GM12878 (cell line): ENCODE data around the gene CYYR1. TPM values are rescaled to one million over a fixed set of nuclear protein-coding genes. Genes with fewer than 3 reads are reported as not detected.
"Not testable (repeated sequence)": the region's sequence is repeated elsewhere in the genome, so short reads cannot be mapped to it uniquely, and the experiment has no call there.

ENCODE experiments used
- ATAC-seq: fragments of 200-7000 bp; cut with Tn5 transposase; 3 replicates; pipeline ENCODE4 v1.9.1; 2020; ENCODE audit warnings: mild to moderate bottlenecking, moderate library complexity
- BruUV-seq: library from RNA; stranded (reverse); fragments of 400-500 nt; replicated peaks from 2 replicates; lab custom pipeline; 2021; lab: Mats Ljungman, UMichigan
- CTCF ChIA-PET: fragments of 300-600 bp; sonication (Branson Sonifier 250); formaldehyde crosslinking; extraction: SDS; loops from one replicate; lab custom pipeline; 2021; ENCODE audit warnings: inconsistent platforms; lab: Yijun Ruan, JAX
- POLR2A ChIA-PET: fragments of 350-600 bp; formaldehyde crosslinking; extraction: SDS; loops from one replicate; lab custom pipeline; 2021; ENCODE audit warnings: inconsistent platforms; lab: Charles Lee
- RAD21 ChIA-PET: fragments of 300-600 bp; sonication (Branson Sonifier 250); formaldehyde crosslinking; loops from one replicate; lab custom pipeline; 2023; ENCODE audit warnings: antibody characterized with exemption; ENCODE audit not compliant: unreplicated experiment; lab: Charles Lee
- SMC1A ChIA-PET: fragments of 300-600 bp; sonication (Branson Sonifier 250); formaldehyde crosslinking; loops from one replicate; lab custom pipeline; 2023; ENCODE audit not compliant: unreplicated experiment, uncharacterized antibody; lab: Charles Lee
- DNase-seq: peaks from one replicate; pipeline ENCODE4 v3.0.0-alpha.2; 2011; ENCODE audit warnings: low read depth, low spot score
- FAIRE-seq: peaks from 3 replicates; lab custom pipeline; 2011; peaks lifted over from hg19 to GRCh38; lab: Jason Lieb, UNC
- H2AFZ ChIP-seq: 2 replicates; pipeline ENCODE4 v1.6.0; 2011; ENCODE audit warnings: low read depth, low read length, control low read depth; ENCODE audit not compliant: control insufficient read depth
- H3K27ac ChIP-seq: 2 replicates; pipeline ENCODE4 v1.5.1; 2011; ENCODE audit warnings: control low read depth; ENCODE audit not compliant: control insufficient read depth, insufficient read depth
- H3K27me3 ChIP-seq, 2 experiments: replicated peaks in 1 of 2; 2 replicates each; pipeline versions ENCODE4 v1.6.0 to v1.6.1; 2011; ENCODE audit warnings: low read length in 1 of 2; ENCODE audit not compliant: control insufficient read depth in 2 of 2, insufficient read depth in 2 of 2
- H3K36me3 ChIP-seq, 2 experiments: 2 replicates each; pipeline ENCODE4 v1.5.1; 2011; ENCODE audit warnings: low read length in 1 of 2; ENCODE audit not compliant: control insufficient read depth in 2 of 2, insufficient read depth in 2 of 2
- H3K4me1 ChIP-seq: 2 replicates; pipeline ENCODE4 v1.6.1; 2011; ENCODE audit warnings: mild to moderate bottlenecking, low read length, moderate library complexity, mixed read lengths; ENCODE audit not compliant: control insufficient read depth, insufficient read depth
- H3K4me2 ChIP-seq: 2 replicates; pipeline ENCODE4 v1.6.0; 2011; ENCODE audit warnings: control low read depth; ENCODE audit not compliant: control insufficient read depth, insufficient read depth
- H3K4me3 ChIP-seq: fragments of 200-600 bp; sonication (generic); 2 replicates; pipeline ENCODE4 v1.5.1; 2016
- H3K79me2 ChIP-seq: 2 replicates; pipeline ENCODE4 v1.6.0; 2011; ENCODE audit warnings: low read length; ENCODE audit not compliant: control insufficient read depth, insufficient read depth
- H3K9ac ChIP-seq: 2 replicates; pipeline ENCODE4 v1.8.0; 2011; ENCODE audit warnings: low read length, control low read depth, mixed read lengths; ENCODE audit not compliant: control insufficient read depth, insufficient read depth
- H3K9me3 ChIP-seq: replicated peaks from 3 replicates; pipeline ENCODE4 v1.5.1; 2011; ENCODE audit warnings: mild to moderate bottlenecking, low read length; ENCODE audit not compliant: control insufficient read depth, insufficient read depth
- H4K20me1 ChIP-seq: 2 replicates; pipeline ENCODE4 v1.6.0; 2011; ENCODE audit not compliant: control insufficient read depth, insufficient read depth
- BCL3 ChIP-seq: IDR thresholded peaks from 2 replicates; pipeline ENCODE4 v1.6.1; 2011; ENCODE audit warnings: borderline replicate concordance, low read depth, mild to moderate bottlenecking, moderate library complexity, low read length; ENCODE audit not compliant: insufficient read depth, poor library complexity, severe bottlenecking
- BRCA1 ChIP-seq: IDR thresholded peaks from 2 replicates; pipeline ENCODE4 v1.6.1; 2011; ENCODE audit warnings: low read depth, low read length, improper control_type of control experiment
- IKZF2 ChIP-seq, 2 experiments: fragments of 450-650 bp; IDR thresholded peaks; 2 replicates each; pipeline ENCODE4 v1.6.1; 2017; ENCODE audit warnings: mild to moderate bottlenecking in 2 of 2, moderate library complexity in 2 of 2
- NKRF ChIP-seq: fragments of 450-650 bp; conservative IDR thresholded peaks from 2 replicates; pipeline ENCODE4 v1.6.1; 2017; ENCODE audit warnings: mild to moderate bottlenecking, moderate library complexity
- NRF1 ChIP-seq: conservative IDR thresholded peaks from 2 replicates; pipeline ENCODE4 v1.6.1; 2011; ENCODE audit warnings: mild to moderate bottlenecking, low read depth, low read length, improper control_type of control experiment
- POLR2AphosphoS5 ChIP-seq: IDR thresholded peaks from 2 replicates; pipeline ENCODE4 v1.6.1; 2011; ENCODE audit warnings: mild to moderate bottlenecking, low read length, inconsistent platforms
- RAD21 ChIP-seq: IDR thresholded peaks from 2 replicates; pipeline ENCODE4 v1.6.1; 2011; ENCODE audit warnings: mild to moderate bottlenecking, low read depth, low read length, moderate library complexity; ENCODE audit not compliant: insufficient read depth
- RUNX3 ChIP-seq: IDR thresholded peaks from 2 replicates; pipeline ENCODE4 v1.6.1; 2012; ENCODE audit warnings: low read length, inconsistent platforms
- SIN3A ChIP-seq: IDR thresholded peaks from 2 replicates; pipeline ENCODE4 v1.6.1; 2012; ENCODE audit warnings: low read depth, low read length, improper control_type of control experiment
- WGBS: methylation state at CpG from one replicate; pipeline ENCODE4 v1.1.6; 2016; ENCODE audit warnings: low lambda C conversion rate; ENCODE audit not compliant: insufficient replicate concordance, insufficient coverage; ENCODE audit errors: missing lambda C conversion rate; 5-methylcytosine and 5-hydroxymethylcytosine counted together
- in situ Hi-C: fragments of 300-500 bp; cut with MboI; formaldehyde crosslinking; loops from 9 replicates; pipeline ENCODE4 v1.14.3; 2018; ENCODE audit warnings: mixed read lengths
- intact Hi-C: fragments of 100-400 bp; cut with micrococcal nuclease; formaldehyde crosslinking; loops from one replicate; pipeline ENCODE4 v1.14.2; 2022; ENCODE audit not compliant: unreplicated experiment
- polyA plus RNA-seq, 11 experiments: library from polyadenylated mRNA; depleted of rRNA in 4 of 11; unstranded in 6 of 11; stranded (reverse) in 5 of 11; fragments of >200 nt; fragmentation: Nextera tagmentation in 4 of 11; fragmentation: Illumina TruSeq in 1 of 11; extraction: Ambion mirVana in 4 of 11; extraction: Trizol in 1 of 11; gene quantifications; 1 replicate in 1 of 11; 2 replicates in 10 of 11; pipeline versions ENCODE4 v1.2.1 to v1.2.3, GENCODE V29; 2011 to 2016; ENCODE audit warnings: inconsistent platforms in 2 of 11, missing spikeins in 2 of 11, low read depth in 1 of 11
- total RNA-seq, 4 experiments: library from RNA; depleted of rRNA in 3 of 4; stranded (reverse); fragments of >200 nt in 3 of 4; fragmentation: Illumina TruSeq in 1 of 4; extraction: Trizol in 1 of 4; gene quantifications; 2 replicates each; pipeline versions ENCODE4 v1.2.1 to v1.2.3, GENCODE V29; 2013 to 2021
- TF ChIP-seq, protein P1 (sequence below): fragments of 450-650 bp; IDR thresholded peaks from 2 replicates; pipeline ENCODE4 v1.6.1; 2016; ENCODE audit warnings: mild to moderate bottlenecking, moderate library complexity, borderline replicate concordance

CYYR1 gene
- total and polyA plus RNA-seq, 10 of the 15 experiments (the other 5 are each of a cell fraction or from before 2014, with no cell fraction given): 0.11 to 0.13 TPM; not detected in 8

DNA sequence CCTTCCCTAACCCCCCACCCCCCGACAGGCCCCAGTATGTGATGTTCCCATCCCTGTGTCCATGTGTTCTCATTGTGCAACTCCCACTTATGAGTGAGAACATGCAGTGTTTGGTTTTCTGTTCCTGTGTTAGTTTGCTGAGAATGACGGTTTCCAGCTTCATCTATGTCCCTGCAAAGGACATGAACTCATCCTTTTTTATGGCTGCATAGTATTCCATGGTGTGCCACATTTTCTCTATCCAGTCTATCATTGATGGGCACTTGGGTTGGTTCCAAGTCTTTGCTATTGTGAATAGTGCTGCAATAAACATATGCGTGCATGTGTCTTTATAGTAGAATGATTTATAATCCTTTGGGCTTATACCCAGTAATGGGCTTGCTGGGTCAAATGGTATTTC, 114.2 kb downstream of the CYYR1 start:
- CTCF ChIA-PET, H3K36me3 ChIP-seq, H3K27ac ChIP-seq, H3K9ac ChIP-seq, H3K9me3 ChIP-seq, H3K4me1 ChIP-seq, H3K4me3 ChIP-seq, BruUV-seq, RAD21 ChIA-PET, H4K20me1 ChIP-seq, DNase-seq, ATAC-seq, FAIRE-seq, in situ Hi-C loops, H2AFZ ChIP-seq, H3K79me2 ChIP-seq, intact Hi-C loops, H3K27me3 ChIP-seq, POLR2A ChIA-PET, H3K4me2 ChIP-seq: not testable (repeated sequence)
- SMC1A ChIA-PET: interaction anchor here (1.5 kb wide), 1 partner anchor 48 kb away, joined by 3 read pairs; no protein-coding TSS in a partner anchor
- WGBS: 38% methylated on average over 3 of the region's 3 CpGs

GRCh38 chr21:26457817-26458216, 115.3 kb downstream of the CYYR1 start:
- ChIA-PET RAD21 (no interaction called here), POLR2A (no interaction called here), SMC1A (interaction anchor here (1.5 kb wide), 1 partner anchor 47 kb away, joined by 3 read pairs; no protein-coding TSS in a partner anchor), CTCF (no interaction called here)
- Histone ChIP-seq H3K4me3 (no peak overlapping the region), H3K9me3 (no peaks in the 10 kb centered on the region), H3K4me2 (no peak overlapping the region), H3K9ac (no peak overlapping the region), H3K27me3 (no peaks in the 10 kb centered on the region), H3K36me3 (no peaks in the 10 kb centered on the region), H4K20me1 (no peaks in the 10 kb centered on the region), H3K4me1 (no peaks in the 10 kb centered on the region), H2AFZ (no peak overlapping the region), H3K79me2 (no peaks in the 10 kb centered on the region), H3K27ac (no peak overlapping the region)
- WGBS: 58% methylated on average over 3 of the region's 3 CpGs
- in situ Hi-C loops: no loop called here
- DNase-seq (no peak), FAIRE-seq (no peak), ATAC-seq (no peak)
- BruUV-seq: no TSS peak
- intact Hi-C loops: no loop called here
- TF ChIP-seq RAD21 (no peak), NRF1 (no peak), BCL3 (no peak), IKZF2 (IDR thresholded peaks at IDR 0.05) (no peak), SIN3A (no peak), POLR2AphosphoS5 (no peak), RUNX3 (no peak), NKRF (no peak), BRCA1 (no peak)
- TF ChIP-seq, protein P1, sequence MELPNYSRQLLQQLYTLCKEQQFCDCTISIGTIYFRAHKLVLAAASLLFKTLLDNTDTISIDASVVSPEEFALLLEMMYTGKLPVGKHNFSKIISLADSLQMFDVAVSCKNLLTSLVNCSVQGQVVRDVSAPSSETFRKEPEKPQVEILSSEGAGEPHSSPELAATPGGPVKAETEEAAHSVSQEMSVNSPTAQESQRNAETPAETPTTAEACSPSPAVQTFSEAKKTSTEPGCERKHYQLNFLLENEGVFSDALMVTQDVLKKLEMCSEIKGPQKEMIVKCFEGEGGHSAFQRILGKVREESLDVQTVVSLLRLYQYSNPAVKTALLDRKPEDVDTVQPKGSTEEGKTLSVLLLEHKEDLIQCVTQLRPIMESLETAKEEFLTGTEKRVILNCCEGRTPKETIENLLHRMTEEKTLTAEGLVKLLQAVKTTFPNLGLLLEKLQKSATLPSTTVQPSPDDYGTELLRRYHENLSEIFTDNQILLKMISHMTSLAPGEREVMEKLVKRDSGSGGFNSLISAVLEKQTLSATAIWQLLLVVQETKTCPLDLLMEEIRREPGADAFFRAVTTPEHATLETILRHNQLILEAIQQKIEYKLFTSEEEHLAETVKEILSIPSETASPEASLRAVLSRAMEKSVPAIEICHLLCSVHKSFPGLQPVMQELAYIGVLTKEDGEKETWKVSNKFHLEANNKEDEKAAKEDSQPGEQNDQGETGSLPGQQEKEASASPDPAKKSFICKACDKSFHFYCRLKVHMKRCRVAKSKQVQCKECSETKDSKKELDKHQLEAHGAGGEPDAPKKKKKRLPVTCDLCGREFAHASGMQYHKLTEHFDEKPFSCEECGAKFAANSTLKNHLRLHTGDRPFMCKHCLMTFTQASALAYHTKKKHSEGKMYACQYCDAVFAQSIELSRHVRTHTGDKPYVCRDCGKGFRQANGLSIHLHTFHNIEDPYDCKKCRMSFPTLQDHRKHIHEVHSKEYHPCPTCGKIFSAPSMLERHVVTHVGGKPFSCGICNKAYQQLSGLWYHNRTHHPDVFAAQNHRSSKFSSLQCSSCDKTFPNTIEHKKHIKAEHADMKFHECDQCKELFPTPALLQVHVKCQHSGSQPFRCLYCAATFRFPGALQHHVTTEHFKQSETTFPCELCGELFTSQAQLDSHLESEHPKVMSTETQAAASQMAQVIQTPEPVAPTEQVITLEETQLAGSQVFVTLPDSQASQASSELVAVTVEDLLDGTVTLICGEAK: no peak
